ENCODE data around the gene SNRNP40. TPM values are rescaled to one million over a fixed set of nuclear protein-coding genes. Genes with fewer than 3 reads are reported as not detected.

SNRNP40 gene
- polyA plus RNA-seq, 1 donor (not counting 4 experiments of a cell fraction or from before 2014, with no cell fraction given): 57.4 TPM

GRCh38 chr1:31231802-31232201, 64.8 kb downstream of the SNRNP40 start:
- H3K9me3 ChIP-seq (ENCODE audit: control insufficient read depth, low read depth, low read length): no peaks in the 10 kb centered on the region
- DNase-seq (ENCODE audit: low read depth, low spot score): no peak
- H3K27me3 ChIP-seq (ENCODE audit: control insufficient read depth, extremely low read depth, insufficient read depth, low read length): peaks cover 11% of the 10 kb centered on the region
- no peaks in the 10 kb centered on the region for H3K4me1 ChIP-seq (ENCODE audit: control insufficient read depth, extremely low read depth, insufficient read depth, low read length)
- H3K27ac ChIP-seq (ENCODE audit: control insufficient read depth, insufficient read depth, low read length): no peak overlapping the region
- H4K20me1 ChIP-seq (ENCODE audit: control insufficient read depth, extremely low read depth, insufficient read depth, low read length): no peaks in the 10 kb centered on the region
- no peak overlapping the region for H3K4me2 ChIP-seq (ENCODE audit: control insufficient read depth, extremely low read depth, insufficient read depth, low read depth, low read length)
- H2AFZ ChIP-seq (ENCODE audit: control insufficient read depth, low read length): no peak overlapping the region
- no peak overlapping the region for H3K4me3 ChIP-seq (ENCODE audit: control insufficient read depth in 2 of 3, extremely low read depth in 1 of 3, insufficient read depth in 2 of 3, low read depth in 1 of 3, low read length in 3 of 3)
- FAIRE-seq: no peak
- TF ChIP-seq, protein P1, sequence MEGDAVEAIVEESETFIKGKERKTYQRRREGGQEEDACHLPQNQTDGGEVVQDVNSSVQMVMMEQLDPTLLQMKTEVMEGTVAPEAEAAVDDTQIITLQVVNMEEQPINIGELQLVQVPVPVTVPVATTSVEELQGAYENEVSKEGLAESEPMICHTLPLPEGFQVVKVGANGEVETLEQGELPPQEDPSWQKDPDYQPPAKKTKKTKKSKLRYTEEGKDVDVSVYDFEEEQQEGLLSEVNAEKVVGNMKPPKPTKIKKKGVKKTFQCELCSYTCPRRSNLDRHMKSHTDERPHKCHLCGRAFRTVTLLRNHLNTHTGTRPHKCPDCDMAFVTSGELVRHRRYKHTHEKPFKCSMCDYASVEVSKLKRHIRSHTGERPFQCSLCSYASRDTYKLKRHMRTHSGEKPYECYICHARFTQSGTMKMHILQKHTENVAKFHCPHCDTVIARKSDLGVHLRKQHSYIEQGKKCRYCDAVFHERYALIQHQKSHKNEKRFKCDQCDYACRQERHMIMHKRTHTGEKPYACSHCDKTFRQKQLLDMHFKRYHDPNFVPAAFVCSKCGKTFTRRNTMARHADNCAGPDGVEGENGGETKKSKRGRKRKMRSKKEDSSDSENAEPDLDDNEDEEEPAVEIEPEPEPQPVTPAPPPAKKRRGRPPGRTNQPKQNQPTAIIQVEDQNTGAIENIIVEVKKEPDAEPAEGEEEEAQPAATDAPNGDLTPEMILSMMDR (optimal IDR thresholded peaks at IDR 0.05 in 1 of 3, IDR thresholded peaks at IDR 0.05 in 1 of 3, conservative IDR thresholded peaks at IDR 0.05 in 1 of 3; ENCODE audit: extremely low read depth in 1 of 3, insufficient read depth in 2 of 3, low read length in 3 of 3): no peak
- TF ChIP-seq EZH2 (IDR thresholded peaks at IDR 0.05; ENCODE audit: low read length): no peak
- no peaks in the 10 kb centered on the region for H3K36me3 ChIP-seq (ENCODE audit: control insufficient read depth in 2 of 2, extremely low read depth in 1 of 2, insufficient read depth in 2 of 2, low read length in 2 of 2)
- H3K79me2 ChIP-seq (ENCODE audit: control insufficient read depth, insufficient read depth, low read length): no peaks in the 10 kb centered on the region
- no peak overlapping the region for H3K9ac ChIP-seq (ENCODE audit: control insufficient read depth, extremely low read depth, insufficient read depth, low read length)
- no peaks in the 10 kb centered on the region for H3K9me1 ChIP-seq (ENCODE audit: control insufficient read depth, extremely low read depth, insufficient read depth, low read length)
- dilution Hi-C loops (cut with MboI; ENCODE audit: extremely low pct_ligation_motif_present, low sequenced_read_pairs): no loop called here

- no peak for TF ChIP-seq EZH2 (IDR thresholded peaks at IDR 0.05; ENCODE audit: low read length)
- TF ChIP-seq, protein P1 (optimal IDR thresholded peaks at IDR 0.05 in 1 of 3, IDR thresholded peaks at IDR 0.05 in 1 of 3, conservative IDR thresholded peaks at IDR 0.05 in 1 of 3; ENCODE audit: extremely low read depth in 1 of 3, insufficient read depth in 2 of 3, low read length in 3 of 3): no peak
- H2AFZ ChIP-seq (ENCODE audit: control insufficient read depth, low read length): no peak overlapping the region
- H3K4me3 ChIP-seq (ENCODE audit: control insufficient read depth in 2 of 3, extremely low read depth in 1 of 3, insufficient read depth in 2 of 3, low read depth in 1 of 3, low read length in 3 of 3): no peak overlapping the region
- H3K4me1 ChIP-seq (ENCODE audit: control insufficient read depth, extremely low read depth, insufficient read depth, low read length): no peaks in the 10 kb centered on the region
- no peak overlapping the region for H3K9ac ChIP-seq (ENCODE audit: control insufficient read depth, extremely low read depth, insufficient read depth, low read length)
- no peaks in the 10 kb centered on the region for H3K9me3 ChIP-seq (ENCODE audit: control insufficient read depth, low read depth, low read length)
- H3K36me3 ChIP-seq (ENCODE audit: control insufficient read depth in 2 of 2, extremely low read depth in 1 of 2, insufficient read depth in 2 of 2, low read length in 2 of 2): no peaks in the 10 kb centered on the region
- DNase-seq (ENCODE audit: low read depth, low spot score) (no peak), FAIRE-seq (no peak)
- no peaks in the 10 kb centered on the region for H4K20me1 ChIP-seq (ENCODE audit: control insufficient read depth, extremely low read depth, insufficient read depth, low read length)
- H3K9me1 ChIP-seq (ENCODE audit: control insufficient read depth, extremely low read depth, insufficient read depth, low read length): no peaks in the 10 kb centered on the region
- H3K27me3 ChIP-seq (ENCODE audit: control insufficient read depth, extremely low read depth, insufficient read depth, low read length): no peaks in the 10 kb centered on the region
- no peaks in the 10 kb centered on the region for H3K79me2 ChIP-seq (ENCODE audit: control insufficient read depth, insufficient read depth, low read length)
- H3K4me2 ChIP-seq (ENCODE audit: control insufficient read depth, extremely low read depth, insufficient read depth, low read depth, low read length): no peak overlapping the region
- dilution Hi-C loops (cut with MboI; ENCODE audit: extremely low pct_ligation_motif_present, low sequenced_read_pairs): no loop called here
- no peak overlapping the region for H3K27ac ChIP-seq (ENCODE audit: control insufficient read depth, insufficient read depth, low read length)
Observed at GRCh38 chr1:31230378-31230777, 66.2 kb downstream of the SNRNP40 start.

All from keratinocyte (primary cell).